Sigmoid colon (tissue), 7 donors: ENCODE results near the gene ATF7. TPM values are rescaled to one million over a fixed set of nuclear protein-coding genes. Genes with fewer than 3 reads are reported as not detected.

Experiments
- DNase-seq: peaks from one replicate; pipeline ENCODE4 v3.0.0-alpha.2; 2019
- H3K27ac ChIP-seq, 4 donors: fragments of 200-600 bp; sonication (generic); one replicate each; pipeline ENCODE4 v1.5.1; 2016 to 2019; ENCODE audit warnings: mild to moderate bottlenecking in 1 of 4
- H3K27me3 ChIP-seq, 3 donors: fragments of 200-600 bp; sonication (generic); one replicate each; pipeline ENCODE4 v1.5.1; 2019; ENCODE audit warnings: mild to moderate bottlenecking in 1 of 3
- H3K36me3 ChIP-seq, 4 donors: fragments of 200-600 bp; sonication (generic); one replicate each; pipeline ENCODE4 v1.5.1; 2016 to 2019
- H3K4me1 ChIP-seq, 4 donors: fragments of 200-600 bp; sonication (generic); one replicate each; pipeline ENCODE4 v1.5.1; 2017 to 2019
- H3K4me3 ChIP-seq, 4 donors: fragments of 200-600 bp; sonication (generic); one replicate each; pipeline ENCODE4 v1.5.1; 2017 to 2019; ENCODE audit warnings: mild to moderate bottlenecking in 2 of 4, moderate library complexity in 1 of 4
- H3K9me3 ChIP-seq, 4 donors: fragments of 200-600 bp in 3 of 4; sonication (generic) in 3 of 4; one replicate each; pipeline versions ENCODE4 v1.5.1 to v1.6.1; 2013 to 2019
- EP300 ChIP-seq, 4 donors: sonication (generic); formaldehyde crosslinking; IDR thresholded peaks; one replicate each; pipeline ENCODE4 v1.6.1; 2017; ENCODE audit warnings: antibody characterized with exemption in 4 of 4
- POLR2A ChIP-seq, 2 donors: fragments of 450-650 bp; IDR thresholded peaks; one replicate each; pipeline ENCODE4 v1.6.1; 2016; ENCODE audit warnings: antibody characterized with exemption in 2 of 2, mild to moderate bottlenecking in 2 of 2, moderate library complexity in 2 of 2
- POLR2AphosphoS5 ChIP-seq, 4 donors: sonication (generic); formaldehyde crosslinking; IDR thresholded peaks; one replicate each; pipeline ENCODE4 v1.6.1; 2017; ENCODE audit warnings: antibody characterized with exemption in 4 of 4
- WGBS, 2 donors: extraction: QIAGEN DNeasy Blood & Tissue Kit; methylation state at CpG; one replicate each; pipeline ENCODE4 v1.1.7; 2013; 5-methylcytosine and 5-hydroxymethylcytosine counted together
- intact Hi-C: fragments of 100-400 bp; cut with DNase I; formaldehyde crosslinking; loops from one replicate; pipeline ENCODE4 v1.15.1; 2023
- polyA plus RNA-seq, 3 donors: library from polyadenylated mRNA; stranded (reverse); fragments of 200-250 nt; gene quantifications; one replicate each; pipeline ENCODE4 v1.2.3, GENCODE V29; 2013
- total RNA-seq, 4 donors: library from RNA; depleted of rRNA; stranded (reverse); fragments of >200 nt; gene quantifications; one replicate each; pipeline ENCODE4 v1.1.0, GENCODE V29; 2016
- TF ChIP-seq, protein P1 (sequence below), 4 experiments: fragments of 450-650 bp in 3 of 4; fragments of 200-600 bp in 1 of 4; IDR thresholded peaks; one replicate each; pipeline ENCODE4 v1.5.1; 2016 to 2019; ENCODE audit warnings: antibody characterized with exemption in 4 of 4, mild to moderate bottlenecking in 3 of 4, moderate library complexity in 2 of 4
- donor health status: healthy with polysubstance abuse.
- donor health status: Bipolar disorder and iron deficiency.
- donor health status: healthy.

Gene ATF7
- total and polyA plus RNA-seq, 7 donors = 20.2 to 36.0 (median 22.0) TPM

GRCh38 chr12:53604581-53604980, 21.6 kb downstream of the ATF7 start:
- no peak for DNase-seq
- Histone ChIP-seq H3K4me3 (no peak overlapping the region), H3K4me1 (peaks cover 0 to 48% (median 36%) of the 10 kb centered on the region in 4 donors), H3K36me3 (peaks cover 0 to 8% (median 0%) of the 10 kb centered on the region in 4 donors), H3K9me3 (no peaks in the 10 kb centered on the region), H3K27ac (no peak overlapping the region), H3K27me3 (no peaks in the 10 kb centered on the region)
- TF ChIP-seq POLR2AphosphoS5 (IDR thresholded peaks at IDR 0.05) = no peak
- no peak for TF ChIP-seq EP300 (IDR thresholded peaks at IDR 0.05)
- no peak for TF ChIP-seq POLR2A (IDR thresholded peaks at IDR 0.05)
- TF ChIP-seq, protein P1, sequence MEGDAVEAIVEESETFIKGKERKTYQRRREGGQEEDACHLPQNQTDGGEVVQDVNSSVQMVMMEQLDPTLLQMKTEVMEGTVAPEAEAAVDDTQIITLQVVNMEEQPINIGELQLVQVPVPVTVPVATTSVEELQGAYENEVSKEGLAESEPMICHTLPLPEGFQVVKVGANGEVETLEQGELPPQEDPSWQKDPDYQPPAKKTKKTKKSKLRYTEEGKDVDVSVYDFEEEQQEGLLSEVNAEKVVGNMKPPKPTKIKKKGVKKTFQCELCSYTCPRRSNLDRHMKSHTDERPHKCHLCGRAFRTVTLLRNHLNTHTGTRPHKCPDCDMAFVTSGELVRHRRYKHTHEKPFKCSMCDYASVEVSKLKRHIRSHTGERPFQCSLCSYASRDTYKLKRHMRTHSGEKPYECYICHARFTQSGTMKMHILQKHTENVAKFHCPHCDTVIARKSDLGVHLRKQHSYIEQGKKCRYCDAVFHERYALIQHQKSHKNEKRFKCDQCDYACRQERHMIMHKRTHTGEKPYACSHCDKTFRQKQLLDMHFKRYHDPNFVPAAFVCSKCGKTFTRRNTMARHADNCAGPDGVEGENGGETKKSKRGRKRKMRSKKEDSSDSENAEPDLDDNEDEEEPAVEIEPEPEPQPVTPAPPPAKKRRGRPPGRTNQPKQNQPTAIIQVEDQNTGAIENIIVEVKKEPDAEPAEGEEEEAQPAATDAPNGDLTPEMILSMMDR (IDR thresholded peaks at IDR 0.05) = no peak
- intact Hi-C loops = no loop called here

- intact Hi-C loops = no loop called here
- Histone ChIP-seq H3K27me3 (no peaks in the 10 kb centered on the region), H3K4me3 (no peak overlapping the region), H3K9me3 (no peaks in the 10 kb centered on the region), H3K27ac (no peak overlapping the region), H3K36me3 (peaks cover 0 to 4% (median 0%) of the 10 kb centered on the region in 4 donors), H3K4me1 (peaks cover 0 to 51% (median 36%) of the 10 kb centered on the region in 4 donors)
- no peak for TF ChIP-seq POLR2A (IDR thresholded peaks at IDR 0.05)
- TF ChIP-seq, protein P1 (IDR thresholded peaks at IDR 0.05) = no peak
- TF ChIP-seq EP300 (IDR thresholded peaks at IDR 0.05) = no peak
- no peak for TF ChIP-seq POLR2AphosphoS5 (IDR thresholded peaks at IDR 0.05)
- DNase-seq = no peak
Measured at GRCh38 chr12:53603804-53604203, 22.4 kb downstream of the ATF7 start.

GRCh38 chr12:53603196-53603595, 23.0 kb downstream of the ATF7 start:
- TF ChIP-seq, protein P1 (IDR thresholded peaks at IDR 0.05) = no peak
- no peak for TF ChIP-seq POLR2A (IDR thresholded peaks at IDR 0.05)
- Histone ChIP-seq H3K36me3 (no peaks in the 10 kb centered on the region), H3K9me3 (no peaks in the 10 kb centered on the region), H3K27ac (peak overlapping the region in 1 of 4 donors; percentile 21), H3K4me3 (no peak overlapping the region), H3K27me3 (no peaks in the 10 kb centered on the region), H3K4me1 (peaks cover 0 to 51% (median 36%) of the 10 kb centered on the region in 4 donors)
- intact Hi-C loops = no loop called here
- no peak for DNase-seq

GRCh38 chr12:53602176-53602864, 23.9 kb downstream of the ATF7 start:
- intact Hi-C loops = no loop called here
- Histone ChIP-seq H3K9me3 (no peaks in the 10 kb centered on the region), H3K27ac (peak overlapping the region in 3 of 4 donors; percentile 38 to 63 (median 52)), H3K36me3 (no peaks in the 10 kb centered on the region), H3K4me1 (peaks cover 0 to 55% (median 41%) of the 10 kb centered on the region in 4 donors), H3K27me3 (no peaks in the 10 kb centered on the region), H3K4me3 (no peak overlapping the region)
- TF ChIP-seq EP300 (IDR thresholded peaks at IDR 0.05) = no peak
- no peak for TF ChIP-seq POLR2A (IDR thresholded peaks at IDR 0.05)
- TF ChIP-seq, protein P1 (IDR thresholded peaks at IDR 0.05) = no peak
- no peak for TF ChIP-seq POLR2AphosphoS5 (IDR thresholded peaks at IDR 0.05)
- no peak for DNase-seq
- 68 to 83% methylated on average over 10 of the region's 10 CpGs for WGBS, 2 donors
